HTERT RPE-1 (cell line): ENCODE results near the gene GPC2.
"Not testable (repeated sequence)": the region's sequence is repeated elsewhere in the genome, so short reads cannot be mapped to it uniquely, and the experiment has no call there.

Experiments
- in situ Hi-C: fragments of 300-500 bp; cut with MboI; formaldehyde crosslinking; loops from 4 replicates; pipeline ENCODE4 v1.14.3; 2020; ENCODE audit warnings: low sequenced_read_pairs

GPC2 gene

DNA sequence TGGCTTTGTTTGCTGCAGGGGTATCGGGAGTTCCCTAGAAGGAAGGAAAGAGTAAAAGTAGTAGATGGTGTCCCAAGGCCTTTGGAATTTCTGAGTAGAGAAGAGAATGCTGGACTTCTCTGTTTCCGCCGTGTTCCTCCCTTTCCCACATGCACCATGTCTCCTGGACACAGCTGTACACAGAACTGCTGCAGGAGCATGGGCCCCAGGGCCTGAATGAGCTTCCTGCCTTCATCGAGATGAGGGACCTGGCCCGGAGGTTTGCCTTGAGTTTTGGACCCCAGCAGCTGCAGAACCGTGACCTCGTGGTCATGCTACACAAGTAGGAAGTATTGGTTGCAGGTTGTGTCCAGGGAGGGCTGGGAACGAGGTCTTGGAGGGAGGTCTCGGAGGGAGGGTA, 27.3 kb upstream of the GPC2 start:
- in situ Hi-C loops, result no loop called here

DNA sequence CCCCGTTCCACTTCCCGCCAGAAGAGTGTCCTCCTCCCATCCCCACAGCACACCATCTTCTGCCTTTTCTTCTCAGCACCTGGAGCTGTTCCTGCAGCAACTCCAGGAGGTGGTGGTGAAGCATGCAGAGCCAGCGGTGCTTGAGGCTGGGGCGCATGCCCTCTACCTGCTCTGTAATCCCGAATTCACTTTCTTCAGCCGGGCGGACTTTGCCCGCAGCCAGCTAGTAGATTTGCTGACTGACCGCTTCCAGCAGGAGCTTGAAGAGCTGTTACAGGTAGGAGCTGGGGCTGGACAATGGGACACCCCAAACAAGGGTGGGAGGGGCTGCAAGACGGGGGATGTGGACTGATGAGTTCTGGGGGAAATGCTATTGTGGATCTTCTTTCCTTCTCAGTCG, 23.5 kb upstream of the GPC2 start:
- in situ Hi-C loops, result no loop called here

DNA sequence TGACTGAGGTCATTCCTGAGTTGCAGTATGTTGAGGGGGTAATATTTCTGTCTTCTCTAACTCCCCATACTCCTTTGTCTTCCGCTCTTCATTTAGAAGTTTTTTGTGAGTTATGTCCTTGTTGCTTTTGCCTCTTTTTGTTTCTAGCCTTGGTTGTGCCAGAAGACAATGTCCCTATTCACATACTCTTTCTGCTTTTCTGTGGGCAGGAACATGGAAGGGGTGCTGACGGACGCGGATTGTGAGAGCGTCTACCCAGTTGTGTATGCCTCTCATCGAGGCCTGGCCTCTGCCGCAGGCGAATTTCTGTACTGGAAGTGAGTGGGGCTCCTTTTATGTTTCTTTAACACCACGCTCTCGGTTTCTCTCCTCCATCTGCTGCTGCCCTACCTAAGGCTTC, 21.1 kb upstream of the GPC2 start:
- in situ Hi-C loops, result no loop called here

DNA sequence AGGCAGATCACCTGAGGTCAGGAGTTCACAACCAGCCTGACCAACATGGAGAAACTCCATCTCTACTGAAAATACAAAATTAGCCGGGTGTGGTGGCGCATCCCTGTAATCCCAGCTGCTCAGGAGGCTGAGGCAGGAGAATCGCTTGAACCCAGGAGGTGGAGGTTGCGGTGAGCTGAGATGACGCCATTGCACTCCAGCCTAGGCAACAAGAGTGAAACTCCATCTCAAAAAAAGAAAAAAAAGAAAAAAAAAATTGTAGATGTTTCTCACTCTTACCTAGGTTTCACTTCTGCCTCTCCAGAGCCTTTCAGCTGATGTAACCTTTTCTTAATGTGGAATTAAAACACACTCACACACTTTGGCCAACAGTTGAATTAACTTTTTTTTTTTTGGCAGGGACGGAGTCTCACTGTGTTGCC, 18.7 kb upstream of the GPC2 start:
- in situ Hi-C loops, result not testable (repeated sequence)

DNA sequence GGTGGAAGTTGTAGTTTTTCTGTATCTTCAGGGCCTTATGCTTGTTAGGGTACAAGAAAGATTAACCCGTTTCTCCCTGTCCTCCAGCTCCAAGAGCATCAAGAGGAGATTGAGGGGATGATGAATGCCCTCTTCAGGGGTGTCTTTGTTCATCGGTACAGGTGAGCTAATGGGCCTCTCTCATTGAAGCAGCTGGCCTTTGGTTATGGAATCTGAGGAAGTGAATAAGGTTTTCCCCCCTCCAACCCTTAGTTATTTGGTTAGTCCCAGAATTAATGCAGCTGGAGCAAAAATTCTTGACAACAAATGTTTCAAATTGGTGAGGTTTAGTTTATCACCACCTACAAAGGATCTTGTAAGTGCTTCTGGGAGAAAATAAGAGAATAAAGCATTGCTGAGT, 18.0 kb upstream of the GPC2 start:
- in situ Hi-C loops, result no loop called here

DNA sequence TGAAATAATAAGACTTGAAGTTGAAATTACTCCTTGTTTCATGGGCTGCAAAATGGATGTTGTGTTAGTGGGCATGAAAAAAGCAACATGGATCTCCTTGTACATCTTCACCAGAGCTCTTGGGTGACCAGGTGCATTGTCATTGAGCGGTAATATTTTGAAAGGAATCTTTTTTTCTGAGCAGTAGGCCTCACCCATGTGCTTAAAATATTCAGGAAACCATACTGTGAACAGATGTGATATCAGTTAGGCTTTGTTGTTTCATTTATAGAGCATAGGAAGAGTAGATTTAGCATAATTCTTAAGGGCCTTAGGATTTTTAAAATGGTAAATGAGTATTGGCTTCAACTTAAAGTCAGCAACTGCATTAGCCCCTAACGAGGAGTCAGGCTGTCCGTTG, 15.8 kb upstream of the GPC2 start:
- in situ Hi-C loops, result no loop called here

DNA sequence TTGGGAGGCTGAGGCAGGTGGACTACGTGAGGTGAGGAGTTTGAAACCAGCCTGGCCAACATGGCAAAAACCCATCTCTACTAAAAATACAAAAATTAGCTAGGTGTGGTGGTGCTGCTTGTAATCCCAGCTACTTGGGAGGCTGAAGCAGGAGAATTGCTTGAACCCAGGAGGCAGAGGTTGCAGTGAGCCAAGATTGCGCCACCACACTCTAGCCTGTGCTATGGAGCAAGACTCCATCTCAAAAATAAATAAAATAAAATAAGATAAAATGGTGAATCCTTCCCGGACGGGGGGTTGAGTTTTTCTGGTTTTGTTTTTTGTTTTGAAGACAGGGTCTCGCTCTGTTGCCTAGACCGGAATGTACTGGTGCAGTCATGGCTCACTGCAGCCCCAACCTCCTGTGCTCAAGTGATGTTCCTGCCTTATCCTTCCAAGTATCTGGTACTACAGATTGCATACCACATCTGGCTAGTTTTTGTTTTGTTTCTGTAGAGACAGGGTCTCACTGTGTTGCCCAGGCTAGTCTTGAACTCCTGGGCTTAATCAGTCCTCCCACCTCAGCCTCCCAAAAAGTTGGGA, 15.2 kb upstream of the GPC2 start:
- in situ Hi-C loops, result not testable (repeated sequence)

DNA sequence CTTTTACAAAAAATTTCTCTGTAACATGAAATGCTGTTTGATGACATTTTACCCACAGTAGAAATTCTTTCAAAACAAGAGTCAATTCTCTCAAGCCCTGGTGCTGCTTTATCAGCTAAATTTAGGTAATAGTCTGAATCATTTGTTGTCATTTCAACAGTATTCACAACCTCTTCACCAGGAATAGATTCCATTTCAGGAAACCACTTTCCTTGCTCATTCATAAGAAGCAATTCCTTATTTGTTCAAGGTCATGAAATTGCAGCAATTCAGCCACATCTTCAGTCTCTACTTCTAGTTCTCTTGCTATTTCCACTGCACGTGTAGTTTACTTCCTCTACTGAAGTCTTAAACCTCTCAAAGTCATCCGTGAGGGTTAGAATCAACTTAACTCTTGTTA, 14.6 kb upstream of the GPC2 start:
- in situ Hi-C loops, result no loop called here

DNA sequence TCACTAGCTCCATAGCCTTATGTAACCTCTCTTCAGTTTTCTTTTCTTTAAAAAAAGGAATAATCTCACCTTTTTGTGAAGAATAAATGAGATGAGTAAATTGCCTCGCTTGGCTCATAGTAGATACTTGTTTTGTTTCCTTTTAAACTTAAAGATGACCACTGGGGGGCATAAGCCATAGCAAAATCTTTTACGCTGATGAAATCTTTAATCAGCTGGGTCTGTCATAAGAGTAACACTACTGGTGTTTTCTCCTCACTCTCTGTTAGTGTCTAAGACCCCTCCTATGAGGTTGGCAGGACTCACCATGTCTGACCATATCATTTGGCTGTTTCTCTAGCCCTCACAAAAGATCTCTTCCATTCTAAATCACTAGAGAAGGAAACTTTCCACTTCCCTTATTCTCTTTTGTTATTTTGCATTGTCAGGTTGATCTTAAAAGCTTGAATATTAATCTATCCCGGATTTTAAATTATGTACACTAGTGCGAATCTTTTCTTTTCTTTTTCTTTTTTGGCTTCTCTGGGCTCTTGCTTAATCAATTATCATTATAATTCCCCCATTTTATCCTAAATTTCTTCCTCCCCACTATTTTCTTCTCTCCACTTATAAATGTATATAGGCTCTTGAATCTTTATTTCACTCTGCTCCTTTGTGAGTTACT, 13.0 kb upstream of the GPC2 start:
- in situ Hi-C loops, result no loop called here

DNA sequence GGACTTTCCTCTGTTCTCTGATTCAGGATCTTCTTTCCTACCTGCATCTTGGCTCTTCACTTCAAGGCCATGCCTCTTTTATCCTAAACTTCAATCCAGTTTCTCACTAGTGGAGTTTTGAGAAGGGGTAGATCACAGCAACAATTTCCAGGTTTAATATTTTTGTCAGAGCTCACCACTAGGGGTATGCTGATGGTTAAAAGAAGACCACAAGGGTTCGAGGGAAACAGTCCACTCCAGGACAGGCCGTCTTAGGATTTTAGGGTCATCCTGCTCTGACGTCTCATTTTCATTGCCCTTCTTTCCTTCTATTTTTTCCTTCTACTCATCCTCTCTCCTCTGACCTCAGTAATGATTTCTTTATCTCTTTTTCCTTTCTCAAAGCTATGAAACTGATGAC, 11.9 kb upstream of the GPC2 start:
- in situ Hi-C loops, result no loop called here

DNA sequence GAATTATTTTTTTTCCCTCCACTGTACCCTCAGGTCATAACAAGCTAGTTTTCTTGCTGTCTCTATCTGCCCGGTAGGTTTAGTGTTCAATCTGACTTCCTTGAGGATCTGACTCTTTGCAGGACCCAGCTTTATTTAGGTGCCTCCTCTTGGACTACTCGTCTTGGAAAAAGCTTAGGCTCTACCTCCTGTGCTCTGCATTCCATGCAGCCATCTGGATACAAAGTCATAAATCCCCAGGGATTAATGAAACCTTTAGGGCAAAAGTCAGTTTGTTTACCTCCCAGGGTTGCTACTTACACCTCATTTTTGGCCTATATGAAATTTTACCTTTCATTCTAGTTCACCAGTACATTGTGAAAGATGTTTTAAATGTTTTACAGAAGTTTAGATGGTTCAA, 8.5 kb upstream of the GPC2 start:
- in situ Hi-C loops, result no loop called here

DNA sequence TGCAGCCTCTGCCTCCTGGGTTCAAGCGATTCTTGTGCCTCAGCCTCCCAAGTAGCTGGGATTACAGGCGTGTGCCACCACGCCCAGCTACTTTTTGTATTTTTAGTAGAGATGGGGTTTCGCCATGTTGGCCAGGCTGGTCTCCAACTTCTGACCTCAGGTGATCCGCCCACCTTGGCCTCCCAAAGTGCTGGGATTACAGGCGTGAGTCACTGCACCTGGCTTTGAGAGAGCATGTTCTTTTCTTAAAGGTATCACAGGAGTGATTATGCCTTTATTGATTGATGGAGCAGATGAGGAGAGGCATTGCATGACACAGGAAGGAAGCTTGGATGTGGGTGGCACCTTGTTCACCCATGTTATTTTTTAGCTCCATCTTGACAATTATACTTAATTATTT, 5.9 kb upstream of the GPC2 start:
- in situ Hi-C loops, result not testable (repeated sequence)

DNA sequence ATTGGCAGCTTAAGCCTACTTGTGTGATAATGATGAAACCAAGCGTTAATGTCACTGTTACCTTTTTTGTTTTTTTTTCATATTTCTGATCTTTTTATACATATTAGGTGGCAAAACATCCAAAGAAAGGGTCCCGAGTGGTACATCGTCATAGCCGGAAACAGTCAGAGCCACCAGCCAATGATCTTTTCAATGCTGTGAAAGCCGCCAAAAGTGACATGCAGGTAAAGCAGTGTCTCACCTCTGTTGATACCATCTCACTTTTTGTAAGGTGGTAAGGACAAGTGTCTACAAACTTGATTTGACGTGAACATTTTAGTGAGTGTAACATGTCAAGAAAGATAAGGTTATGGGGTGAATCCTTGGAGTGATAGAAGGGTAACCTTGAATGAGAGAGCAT, 5.4 kb upstream of the GPC2 start:
- in situ Hi-C loops, result not testable (repeated sequence)

DNA sequence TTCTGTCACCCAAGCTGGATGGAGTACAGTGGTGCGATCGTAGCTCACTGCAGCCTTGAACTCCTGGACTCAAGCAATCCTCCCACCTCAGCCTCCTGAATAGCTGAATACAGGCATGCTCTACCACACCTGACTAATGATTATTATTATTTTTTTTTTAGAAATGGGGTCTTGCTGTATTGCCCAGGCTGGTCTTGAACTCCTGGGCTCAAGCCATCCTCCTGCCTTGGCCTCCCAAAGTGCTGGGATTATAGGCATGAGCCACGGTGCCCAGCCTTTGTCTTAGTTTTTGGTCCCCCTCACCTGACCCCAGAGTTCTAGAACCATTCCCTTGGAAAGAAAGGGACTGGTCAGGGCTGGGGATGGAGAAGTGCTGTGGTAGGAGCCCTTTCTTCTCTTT, 2.9 kb upstream of the GPC2 start:
- in situ Hi-C loops, result not testable (repeated sequence)

DNA sequence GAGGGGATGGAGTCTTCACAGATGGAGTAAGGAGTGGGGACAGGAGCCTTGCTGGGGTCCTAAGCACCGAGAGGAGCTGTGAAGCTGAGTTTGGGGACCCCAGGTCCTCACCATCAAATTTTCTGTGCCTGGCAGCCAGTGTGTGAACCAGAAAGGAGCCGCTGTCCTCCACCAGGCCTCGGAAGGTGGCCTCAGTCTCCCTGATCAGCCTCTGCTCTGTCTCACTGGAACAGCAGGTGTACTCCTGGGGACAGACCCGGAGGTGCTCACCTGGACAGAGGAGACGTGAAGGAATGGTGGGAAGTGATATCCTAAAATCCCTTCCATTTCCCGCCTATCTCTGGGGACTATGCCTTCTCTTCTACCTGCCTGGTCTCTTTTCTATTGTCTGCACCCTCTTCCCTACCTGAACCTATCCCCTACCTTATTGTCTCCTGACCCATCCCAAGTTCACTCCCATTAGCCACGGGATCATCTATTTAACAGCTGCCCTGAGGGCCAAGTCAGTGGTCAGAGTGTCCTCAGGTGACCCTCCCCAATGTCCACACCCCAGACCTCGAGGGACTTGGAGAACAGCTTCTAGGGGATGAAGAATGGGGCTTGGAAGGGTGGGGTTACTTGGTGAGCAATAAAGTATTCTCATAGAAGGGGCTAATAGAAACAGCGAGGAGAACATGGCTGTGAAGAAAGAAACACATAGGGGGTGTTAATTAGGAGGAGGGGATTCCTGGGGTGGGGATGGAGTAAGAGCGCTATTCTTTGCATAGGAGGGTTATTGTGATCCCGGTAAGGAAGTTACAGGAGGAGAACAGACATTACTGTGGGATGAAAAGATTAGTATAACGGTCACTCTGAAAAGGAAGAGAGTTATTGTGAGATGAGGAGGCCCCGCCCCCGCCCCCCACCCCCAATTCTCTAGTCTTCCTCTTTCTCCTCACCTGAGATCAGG, 811 bp downstream of the GPC2 start:
- in situ Hi-C loops, result no loop called here

DNA sequence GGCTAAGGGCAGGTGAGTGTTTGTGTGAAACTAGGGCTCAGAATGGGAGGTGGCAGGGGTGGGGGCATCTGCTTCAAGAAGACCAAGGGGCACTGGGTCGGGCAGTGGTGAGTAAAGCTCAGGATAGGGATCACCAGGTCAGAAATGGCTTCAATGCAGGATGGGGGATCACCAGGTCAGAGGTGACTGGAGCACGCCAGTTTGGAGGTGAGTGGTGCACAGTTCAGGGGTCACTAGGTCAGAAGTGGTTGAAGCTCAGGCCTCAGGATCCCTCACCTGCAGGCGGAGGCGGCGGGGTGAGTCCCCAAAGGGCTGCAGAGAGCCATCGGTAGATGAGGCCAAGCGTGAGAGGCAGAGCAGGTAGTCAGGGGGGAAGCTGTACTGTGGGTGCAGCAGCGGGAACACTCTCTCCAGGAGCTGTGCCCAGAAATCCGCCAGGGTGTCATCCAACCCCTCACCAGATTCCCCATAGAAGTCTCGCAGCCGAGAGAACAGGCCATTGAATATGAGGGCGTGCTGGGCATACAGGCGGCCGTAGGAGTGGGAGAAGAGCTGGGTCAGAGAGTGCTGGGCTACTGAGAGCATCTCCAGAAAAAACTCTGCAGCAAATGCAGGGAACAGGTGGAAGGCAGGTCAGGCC, 1.8 kb downstream of the GPC2 start:
- in situ Hi-C loops, result no loop called here

DNA sequence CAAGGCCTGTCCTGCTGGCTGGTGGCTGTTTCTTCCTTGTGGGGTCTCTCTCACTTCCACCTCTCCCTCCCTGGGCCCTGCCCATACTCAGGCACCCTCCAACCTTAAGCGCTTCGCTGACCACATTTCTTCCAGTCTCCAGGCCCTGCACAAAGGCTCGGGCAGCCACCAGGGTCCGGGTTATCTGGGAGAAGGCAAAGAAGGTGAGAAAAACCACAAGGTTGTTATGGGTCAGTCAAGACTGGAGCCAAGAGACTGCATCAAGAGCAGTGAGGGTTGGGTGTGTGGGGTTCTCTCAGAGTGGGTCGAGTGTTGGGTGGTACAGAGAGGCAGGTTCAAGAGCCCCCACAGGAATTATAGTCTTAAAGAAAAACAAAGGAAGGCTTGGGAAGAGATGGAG, 2.6 kb downstream of the GPC2 start:
- in situ Hi-C loops, result no loop called here

DNA sequence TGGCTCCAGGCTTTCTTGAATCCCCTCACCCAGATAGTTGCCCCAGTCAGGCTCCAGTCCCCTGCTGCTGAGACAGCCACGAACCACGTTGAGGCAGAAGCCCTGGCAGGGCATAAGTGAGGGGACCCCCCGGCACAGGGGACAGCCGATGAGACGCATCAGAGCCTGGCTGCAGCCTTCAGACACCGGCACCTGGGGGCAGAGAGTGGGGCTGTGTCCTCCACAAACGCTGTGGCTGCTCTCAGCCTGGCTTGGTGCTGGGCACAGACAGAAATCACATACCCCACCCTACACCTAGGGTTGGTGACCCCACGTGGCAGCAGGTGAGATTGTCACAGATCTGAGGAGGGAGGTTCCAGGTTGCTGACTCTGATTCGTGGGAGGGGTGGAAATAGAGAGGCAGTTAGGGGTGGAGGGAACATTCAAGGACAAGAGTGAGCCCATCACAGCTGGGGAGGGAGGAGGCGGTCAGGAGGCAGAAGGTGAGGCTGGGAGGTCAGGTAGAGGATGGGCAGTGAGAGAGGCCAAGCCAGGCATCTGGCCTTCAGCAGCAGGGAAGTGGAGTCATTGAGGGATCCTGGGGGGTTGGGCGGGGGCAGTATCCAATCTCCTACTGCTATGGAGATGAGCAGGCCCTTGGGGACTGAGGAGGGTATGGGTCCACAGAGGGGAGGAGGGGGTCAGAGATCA, 3.2 kb downstream of the GPC2 start:
- in situ Hi-C loops, result no loop called here

DNA sequence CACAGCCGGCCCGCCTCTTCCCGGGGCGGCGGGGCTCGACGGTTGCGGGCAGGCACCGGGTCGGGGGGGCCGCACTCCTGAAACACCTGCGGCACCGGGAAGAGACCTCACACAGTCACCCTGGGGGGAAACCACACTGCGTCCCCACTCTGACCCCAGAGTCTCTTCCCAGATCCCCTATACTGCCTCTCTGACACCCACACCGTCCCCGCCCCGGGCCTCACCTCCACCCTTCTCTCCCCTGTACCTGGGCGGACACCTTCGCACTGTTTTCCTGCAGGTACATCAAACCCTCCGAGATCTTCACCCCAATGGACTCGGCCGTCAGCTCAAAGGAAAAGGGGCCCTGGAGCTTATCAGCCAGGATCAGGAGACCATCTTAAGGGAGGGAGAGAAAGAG, 5.3 kb downstream of the GPC2 start:
- in situ Hi-C loops, result no loop called here

DNA sequence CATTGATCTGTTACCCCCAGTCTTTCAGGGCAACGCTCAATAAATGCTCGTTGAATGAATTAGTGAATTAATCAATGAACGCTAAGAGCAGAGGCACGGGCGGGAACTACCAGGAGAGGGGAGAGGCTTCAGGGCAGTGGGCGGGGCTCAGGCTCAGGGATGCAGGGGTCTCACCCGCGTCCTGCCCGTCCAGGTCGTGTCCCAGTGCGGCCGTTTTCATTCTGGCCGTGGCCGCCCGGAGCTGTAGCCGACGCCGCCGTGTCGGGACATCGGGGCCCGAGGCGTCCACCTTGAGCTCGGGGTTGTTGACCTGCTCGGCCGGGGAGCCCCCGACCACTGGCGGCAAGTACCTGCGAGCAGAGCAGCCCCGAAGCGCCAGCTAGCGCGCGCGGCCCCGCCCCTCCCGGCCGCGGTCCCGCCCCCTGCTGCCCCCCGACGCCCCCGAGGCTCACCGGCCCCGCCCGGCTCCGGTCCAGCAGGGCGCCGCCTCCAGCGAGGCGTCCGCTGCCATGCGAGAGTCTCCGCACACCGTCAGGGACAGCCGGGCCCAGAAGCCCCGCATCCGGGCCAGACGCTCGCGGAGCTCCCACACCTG, 6.0 kb downstream of the GPC2 start:
- in situ Hi-C loops, result no loop called here
